Retinal pigment epithelial cell (primary cell): Measurements from ENCODE around the gene RCAN2.

Experiments
- DNase-seq: peaks from one replicate; pipeline ENCODE4 v3.0.0-alpha.2; 2010; ENCODE audit warnings: low read depth
- H3K4me3 ChIP-seq: 2 replicates; pipeline ENCODE4 v1.5.1; 2011; ENCODE audit warnings: mild to moderate bottlenecking, low read length, control low read depth, moderate library complexity
- CTCF ChIP-seq: conservative IDR thresholded peaks from 2 replicates; pipeline ENCODE4 v1.5.1; 2011; ENCODE audit warnings: low read depth, low read length, control low read depth, inconsistent platforms

The RCAN2 gene

GRCh38 chr6:46271107-46271506 is 220.1 kb downstream of the RCAN2 start:
- TF ChIP-seq CTCF: no peak
- no peak overlapping the region for H3K4me3 ChIP-seq
- no peak for DNase-seq

GRCh38 chr6:46270336-46270735 is 220.9 kb downstream of the RCAN2 start:
- no peak overlapping the region for H3K4me3 ChIP-seq
- no peak for TF ChIP-seq CTCF
- DNase-seq: no peak

- H3K4me3 ChIP-seq: no peak overlapping the region
- DNase-seq: no peak
- no peak for TF ChIP-seq CTCF
Measured at GRCh38 chr6:46269447-46270229, 221.6 kb downstream of the RCAN2 start.

- no peak for DNase-seq
- no peak for TF ChIP-seq CTCF
Measured at GRCh38 chr6:46267515-46267914, 223.7 kb downstream of the RCAN2 start.

GRCh38 chr6:46265373-46265772 is 225.9 kb downstream of the RCAN2 start:
- DNase-seq: no peak
- H3K4me3 ChIP-seq: no peak overlapping the region
- TF ChIP-seq CTCF: no peak

More at GRCh38 chr6:46267515-46267914, 223.7 kb downstream of the RCAN2 start:
- H3K4me3 ChIP-seq: no peak overlapping the region

GRCh38 chr6:46263707-46264086 is 227.6 kb downstream of the RCAN2 start:
- no peak overlapping the region for H3K4me3 ChIP-seq
- DNase-seq: peak; percentile 93
- no peak for TF ChIP-seq CTCF

- DNase-seq: no peak
- no peak overlapping the region for H3K4me3 ChIP-seq
- TF ChIP-seq CTCF: no peak
Measured at GRCh38 chr6:46262928-46263706, 228.1 kb downstream of the RCAN2 start.
